HuH-7.5 (cell line): ENCODE data around the gene MTMR10.

Source experiments
- DNase-seq: peaks from one replicate; pipeline ENCODE4 v3.0.0; 2011; ENCODE audit warnings: low spot score

MTMR10 gene, protein sequence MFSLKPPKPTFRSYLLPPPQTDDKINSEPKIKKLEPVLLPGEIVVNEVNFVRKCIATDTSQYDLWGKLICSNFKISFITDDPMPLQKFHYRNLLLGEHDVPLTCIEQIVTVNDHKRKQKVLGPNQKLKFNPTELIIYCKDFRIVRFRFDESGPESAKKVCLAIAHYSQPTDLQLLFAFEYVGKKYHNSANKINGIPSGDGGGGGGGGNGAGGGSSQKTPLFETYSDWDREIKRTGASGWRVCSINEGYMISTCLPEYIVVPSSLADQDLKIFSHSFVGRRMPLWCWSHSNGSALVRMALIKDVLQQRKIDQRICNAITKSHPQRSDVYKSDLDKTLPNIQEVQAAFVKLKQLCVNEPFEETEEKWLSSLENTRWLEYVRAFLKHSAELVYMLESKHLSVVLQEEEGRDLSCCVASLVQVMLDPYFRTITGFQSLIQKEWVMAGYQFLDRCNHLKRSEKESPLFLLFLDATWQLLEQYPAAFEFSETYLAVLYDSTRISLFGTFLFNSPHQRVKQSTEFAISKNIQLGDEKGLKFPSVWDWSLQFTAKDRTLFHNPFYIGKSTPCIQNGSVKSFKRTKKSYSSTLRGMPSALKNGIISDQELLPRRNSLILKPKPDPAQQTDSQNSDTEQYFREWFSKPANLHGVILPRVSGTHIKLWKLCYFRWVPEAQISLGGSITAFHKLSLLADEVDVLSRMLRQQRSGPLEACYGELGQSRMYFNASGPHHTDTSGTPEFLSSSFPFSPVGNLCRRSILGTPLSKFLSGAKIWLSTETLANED

DNA sequence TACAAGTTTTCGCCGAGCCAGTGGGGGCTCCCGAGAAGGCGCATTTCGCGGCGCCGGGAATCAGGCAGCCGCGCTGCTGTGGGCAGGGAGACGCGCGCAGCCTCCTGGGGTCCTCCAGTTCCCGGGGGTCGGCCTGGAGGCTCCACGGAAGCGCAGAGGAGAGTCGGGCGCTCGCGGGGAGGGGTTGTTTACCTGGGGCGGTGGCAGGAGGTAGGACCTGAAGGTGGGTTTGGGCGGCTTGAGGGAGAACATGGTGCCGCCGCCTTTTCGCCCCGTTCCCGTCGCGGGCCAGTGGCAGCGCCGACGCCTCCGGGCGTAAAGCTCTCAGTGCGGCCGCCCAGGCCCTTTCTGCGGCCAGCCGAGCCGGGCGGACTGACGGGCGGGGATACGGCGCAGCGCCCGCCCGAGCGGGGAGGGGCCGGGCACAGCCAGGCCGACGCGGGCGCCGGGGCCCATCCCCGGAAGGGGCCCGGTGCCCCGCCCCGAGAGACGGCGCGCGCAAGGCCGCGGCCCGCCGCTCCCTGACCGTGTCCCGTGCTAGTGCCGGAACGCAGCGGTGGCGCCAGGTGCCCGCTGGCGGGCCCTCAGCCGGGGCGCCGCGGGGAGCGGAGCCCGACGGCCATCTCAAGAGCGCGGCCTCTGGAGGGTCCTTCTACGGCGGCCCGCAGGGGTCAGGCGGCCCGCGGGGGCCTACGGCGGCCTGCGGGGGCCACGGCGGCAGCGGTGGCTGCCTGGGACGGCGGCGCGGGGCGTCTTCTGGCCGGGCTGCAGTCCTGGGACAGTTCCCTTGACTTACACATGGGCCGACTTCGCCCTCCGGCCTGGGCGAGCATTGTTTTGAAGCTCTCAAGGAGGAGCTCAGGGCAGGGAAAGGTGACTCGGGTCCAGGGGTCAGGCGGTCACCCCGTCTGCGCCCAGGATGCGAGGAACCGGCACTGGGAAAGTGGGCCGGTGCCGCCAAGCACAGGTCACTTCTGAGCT lies at the start of gene MTMR10:
Gene MTMR10, minus strand, starts transcription at position 374 of the 981 bp plus-strand sequence. Its CDS starts 122 bp downstream, at position 252.
- peak; percentile 71 for DNase-seq

DNA sequence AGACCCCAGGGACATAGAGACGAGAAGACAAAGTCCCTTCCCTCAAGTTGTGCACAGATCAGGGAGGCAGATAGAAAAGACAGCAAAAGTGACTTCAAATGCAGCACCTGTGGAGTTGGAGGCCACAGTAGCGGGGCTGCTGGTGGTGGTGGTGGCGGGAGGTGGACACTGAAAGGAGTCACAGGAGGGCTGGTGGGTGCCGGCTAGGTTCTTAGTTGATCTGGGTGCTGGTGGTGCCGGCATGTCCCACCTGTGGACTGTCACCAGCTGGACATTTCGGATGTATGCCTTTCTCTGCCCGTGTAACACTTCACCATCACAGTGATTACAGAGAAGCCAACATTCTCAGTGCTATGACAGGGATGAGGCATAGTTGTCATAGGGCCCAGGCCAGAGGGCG lies 49.2 kb upstream of the MTMR10 start:
- DNase-seq: no peak

DNA sequence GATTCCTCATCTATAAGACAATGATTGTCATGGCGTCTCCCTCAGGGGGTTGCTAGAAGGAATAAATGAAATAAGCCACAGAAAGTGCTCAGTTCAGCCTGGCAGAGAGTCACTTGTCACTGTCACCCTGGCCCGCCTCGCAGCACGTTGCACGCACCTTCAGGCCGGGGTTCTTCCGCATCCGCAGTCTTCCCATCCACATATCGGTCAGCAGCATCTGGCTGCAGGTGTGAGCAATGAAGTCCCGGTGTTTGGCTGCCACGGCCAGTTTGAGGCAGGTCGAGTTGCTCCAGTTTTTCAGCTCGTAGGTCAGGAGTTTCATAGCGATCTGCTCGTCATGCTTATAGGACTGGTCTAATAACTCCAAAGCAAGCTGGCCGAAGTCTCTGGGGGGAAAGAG lies 48.5 kb upstream of the MTMR10 start:
- no peak for DNase-seq

DNA sequence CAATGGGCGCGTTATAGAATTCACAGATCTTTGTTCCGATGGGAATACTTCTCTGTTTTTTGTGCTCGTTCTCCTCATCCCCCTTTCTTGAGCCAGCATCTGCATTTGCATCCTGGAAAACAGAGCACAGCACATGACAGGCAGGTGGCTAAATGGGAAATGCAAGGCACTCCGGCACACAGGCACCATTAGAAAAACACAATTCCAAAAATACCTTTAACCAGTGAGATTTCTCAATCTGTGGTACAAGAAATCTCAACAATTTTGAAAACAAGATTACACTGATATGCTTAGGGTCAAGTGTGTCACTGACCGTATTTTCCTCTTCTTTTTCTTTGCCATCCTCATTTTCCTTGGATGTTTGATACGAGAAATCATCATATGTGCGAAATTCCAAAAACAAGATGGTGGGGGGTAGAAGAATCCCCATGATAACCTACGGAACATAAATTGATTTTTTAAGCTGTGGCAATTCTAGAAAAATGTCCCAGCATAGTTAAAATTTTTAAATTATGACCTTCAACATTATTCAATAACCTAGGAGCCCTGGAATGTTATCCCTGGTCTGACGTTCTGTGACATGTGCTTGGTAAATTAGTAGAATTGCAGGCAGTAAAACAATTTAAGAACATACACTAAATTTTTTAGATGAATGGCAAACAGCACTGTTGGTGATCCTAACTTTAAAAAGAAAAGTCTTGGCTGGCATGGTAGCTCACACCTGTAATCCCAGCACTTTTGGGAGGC lies 46.5 kb upstream of the MTMR10 start:
- DNase-seq: no peak

DNA sequence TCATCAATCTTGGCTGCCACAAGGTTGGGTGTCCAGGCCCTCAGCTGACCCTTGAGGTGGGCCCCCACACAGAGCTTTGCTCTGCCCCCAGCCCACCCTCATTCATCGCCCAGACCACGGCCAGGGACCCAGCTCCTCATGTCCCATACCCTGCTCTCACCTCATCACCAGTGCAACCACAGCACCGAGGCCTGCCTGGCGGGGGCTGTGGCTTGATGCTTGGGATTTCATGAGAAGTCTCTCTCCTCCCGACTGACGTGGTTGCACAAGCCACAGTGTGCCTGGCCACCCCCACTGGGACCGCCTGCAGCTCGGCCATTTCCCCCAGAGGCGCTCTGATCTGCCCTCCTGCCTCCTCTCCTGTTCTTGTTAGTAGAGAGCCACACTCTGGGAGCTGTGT lies 45.4 kb upstream of the MTMR10 start:
- no peak for DNase-seq

DNA sequence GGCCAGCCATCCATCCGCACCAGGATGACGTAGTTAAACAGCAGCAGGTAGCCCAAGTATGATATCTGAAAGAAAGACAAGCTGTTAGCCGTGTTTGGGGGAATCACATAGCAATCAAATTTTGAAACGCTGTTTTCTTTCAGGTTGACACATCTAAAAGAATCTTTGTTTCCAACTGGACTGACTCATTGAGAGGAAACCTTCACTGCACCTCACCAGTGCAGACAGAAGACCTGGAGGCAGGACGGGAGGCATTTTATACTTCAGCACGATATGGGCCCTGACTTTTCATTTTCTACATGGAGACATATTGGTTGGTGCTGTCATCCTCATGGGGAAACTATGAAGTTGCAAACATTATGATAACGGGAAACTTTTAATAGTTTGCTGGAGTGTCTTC lies 44.2 kb upstream of the MTMR10 start:
- DNase-seq: no peak

DNA sequence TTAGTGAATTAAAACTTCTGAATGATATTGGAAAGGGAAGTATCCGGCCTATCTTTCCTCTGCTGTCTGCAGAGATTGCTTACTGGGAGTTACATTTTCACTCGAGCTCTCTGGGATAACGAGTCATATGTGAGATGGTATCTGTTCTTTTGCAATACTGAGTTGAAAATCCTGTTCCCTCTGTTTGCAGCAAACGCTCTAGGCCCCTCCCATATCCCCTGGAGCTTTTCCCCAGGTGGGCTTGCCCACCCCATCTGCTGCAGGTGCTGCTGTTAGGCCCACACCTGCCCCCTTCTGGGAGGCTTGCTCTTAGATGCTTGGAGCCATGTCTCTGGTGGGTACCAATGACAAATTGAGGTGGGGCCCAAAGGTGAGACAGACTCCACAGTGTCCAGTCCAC lies 42.7 kb upstream of the MTMR10 start:
- DNase-seq: no peak

DNA sequence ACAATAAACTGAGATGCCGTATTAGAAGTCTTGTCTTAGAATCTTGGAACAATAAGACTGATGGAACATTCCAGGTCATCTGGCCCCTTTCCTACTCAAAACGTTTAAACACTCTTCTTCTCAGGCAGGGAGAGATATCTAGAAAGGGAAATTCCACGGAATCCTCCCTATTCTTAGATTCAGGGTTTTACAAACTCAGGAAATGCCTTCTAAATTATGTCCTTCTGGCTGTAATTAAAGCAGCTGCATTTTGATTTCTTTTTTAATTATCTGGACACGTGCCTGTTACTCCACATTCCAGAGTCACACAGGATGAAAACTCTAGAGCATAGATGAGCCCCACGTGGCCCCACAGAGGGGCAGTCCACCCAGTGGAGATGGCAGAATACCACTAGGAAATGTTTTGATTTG lies 41.5 kb upstream of the MTMR10 start:
- no peak for DNase-seq

DNA sequence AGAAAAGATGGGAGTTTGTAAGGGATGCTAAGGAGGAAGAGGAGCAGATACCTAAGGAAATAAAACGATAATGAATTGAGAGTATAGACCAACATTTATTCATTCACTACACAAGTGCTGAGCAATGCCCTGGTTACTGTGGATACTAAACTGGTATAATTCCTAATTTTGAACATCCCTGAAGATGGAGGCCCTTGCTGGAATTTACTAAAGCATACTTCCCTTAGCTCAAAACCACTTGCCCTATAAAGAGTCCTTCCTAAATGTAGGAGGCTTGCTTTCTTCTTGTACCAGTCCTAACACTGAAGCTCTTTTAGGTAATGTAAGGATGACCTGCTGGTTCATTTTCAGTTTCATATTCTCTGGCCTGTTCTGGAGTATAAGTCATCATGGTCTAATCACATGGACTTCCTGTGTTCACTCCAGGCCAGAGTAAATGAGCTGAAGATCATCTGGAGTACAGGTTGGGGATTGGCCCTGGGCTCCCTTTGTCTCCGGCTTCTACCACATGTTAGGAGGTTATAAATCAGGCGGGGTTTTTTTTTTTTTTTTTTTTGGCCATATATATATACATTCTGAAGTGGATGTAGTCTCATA lies 40.1 kb upstream of the MTMR10 start:
- DNase-seq: no peak

DNA sequence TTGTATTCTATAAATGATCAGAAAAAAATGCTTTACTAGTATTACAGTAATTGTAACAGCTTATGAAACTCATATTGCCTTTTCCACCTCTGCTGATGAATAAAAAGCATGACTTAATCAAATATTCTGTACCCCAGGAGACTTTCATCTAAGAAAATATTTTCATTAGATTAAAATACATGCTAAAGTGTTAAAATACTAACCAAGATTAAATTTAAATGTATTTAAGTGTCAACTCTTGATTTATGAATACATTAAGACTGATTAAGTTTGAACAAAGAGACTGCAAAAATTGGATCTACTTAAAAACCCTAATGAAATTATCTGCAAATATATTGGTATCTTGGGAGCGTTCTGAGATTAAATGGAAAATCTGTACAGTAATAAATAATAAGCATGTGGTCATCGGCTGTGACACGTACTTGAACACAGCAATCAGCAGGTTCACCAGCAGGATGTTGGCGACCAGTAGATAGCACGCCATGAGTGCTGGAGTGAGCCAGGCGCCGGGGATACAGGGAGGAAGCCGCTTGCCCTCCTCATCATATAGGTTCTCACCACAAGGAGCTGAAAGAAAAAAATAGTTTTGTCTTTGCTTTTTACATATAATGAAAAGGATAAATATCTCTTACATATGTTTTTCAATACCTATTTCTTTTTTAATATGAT lies 36.6 kb upstream of the MTMR10 start:
- DNase-seq: no peak

DNA sequence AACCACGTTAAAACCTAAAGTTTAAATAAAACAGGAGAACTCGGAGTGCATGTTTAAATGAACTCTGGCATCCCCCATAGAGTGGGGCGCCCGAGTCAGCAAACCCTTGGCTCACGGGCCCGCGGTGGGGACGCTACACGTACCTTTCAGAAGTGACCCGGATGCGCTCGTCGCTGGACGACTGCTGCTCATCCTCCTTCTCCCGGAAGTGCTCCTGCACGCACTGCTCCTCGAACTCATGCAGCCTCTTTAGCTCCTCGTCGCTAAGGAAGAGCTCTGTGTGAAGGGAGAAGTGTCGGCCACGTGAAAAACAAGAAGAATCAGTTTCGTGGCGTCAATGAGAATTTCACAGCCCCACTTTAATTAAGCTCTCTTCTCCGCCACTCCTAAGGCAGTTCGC lies 34.6 kb upstream of the MTMR10 start:
- no peak for DNase-seq

DNA sequence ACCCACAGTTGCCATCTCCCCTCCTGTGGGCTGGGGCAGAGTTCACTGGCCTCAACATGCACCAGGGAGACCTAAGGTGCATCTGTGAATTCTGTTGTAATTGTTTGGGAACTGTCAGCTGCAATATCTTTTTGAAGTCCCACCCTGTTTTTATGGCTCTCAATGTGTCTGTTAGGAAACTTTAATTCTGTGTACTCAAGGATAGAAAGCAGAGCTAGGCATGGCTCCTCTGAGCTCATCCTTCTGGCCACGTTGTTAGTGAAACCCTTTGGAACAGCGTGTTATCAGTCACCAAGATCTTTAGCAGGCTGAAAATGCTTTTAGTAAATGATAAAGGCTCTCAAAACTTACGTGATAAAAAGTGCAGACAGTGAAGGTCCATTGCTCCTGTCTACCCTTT lies 33.6 kb upstream of the MTMR10 start:
- DNase-seq: no peak

DNA sequence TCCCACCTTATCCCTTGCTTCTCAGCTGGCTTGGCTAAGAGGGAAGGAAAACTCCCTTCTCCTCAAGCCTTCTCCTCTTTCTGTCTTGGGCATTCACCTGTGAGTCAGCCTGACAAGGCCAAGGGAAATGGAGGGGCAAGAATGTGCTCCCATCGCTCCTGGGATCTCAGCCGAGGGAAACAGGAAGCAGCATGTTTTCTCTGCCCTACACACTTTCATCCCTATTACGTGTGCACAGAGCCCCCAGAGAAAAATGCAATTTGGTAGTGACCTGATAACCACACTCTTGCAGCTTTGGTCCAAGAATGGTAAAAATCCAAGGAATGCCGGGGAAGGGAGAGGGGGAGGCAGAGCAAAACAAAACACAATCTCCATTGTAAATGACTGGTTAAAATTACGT lies 32.9 kb upstream of the MTMR10 start:
- DNase-seq: peak; percentile 22

DNA sequence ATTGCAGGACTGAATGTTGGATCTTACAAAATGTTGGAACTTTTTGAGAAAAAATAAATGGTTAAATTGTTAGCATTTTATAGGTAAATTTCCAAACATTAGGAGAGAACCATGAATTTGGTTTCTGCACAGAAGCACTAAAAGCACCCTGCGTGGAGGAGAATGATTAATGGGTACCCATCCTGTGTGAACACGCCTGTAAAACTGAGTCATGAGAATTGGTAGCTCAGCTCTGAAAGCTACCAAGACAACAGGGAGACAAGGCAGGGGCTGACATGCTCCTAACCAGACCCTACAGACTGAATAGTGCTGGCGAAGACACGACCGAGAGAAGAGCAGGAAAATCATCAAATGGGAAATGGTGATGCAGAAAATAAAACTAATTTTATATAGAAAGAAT lies 32.4 kb upstream of the MTMR10 start:
- DNase-seq: no peak

DNA sequence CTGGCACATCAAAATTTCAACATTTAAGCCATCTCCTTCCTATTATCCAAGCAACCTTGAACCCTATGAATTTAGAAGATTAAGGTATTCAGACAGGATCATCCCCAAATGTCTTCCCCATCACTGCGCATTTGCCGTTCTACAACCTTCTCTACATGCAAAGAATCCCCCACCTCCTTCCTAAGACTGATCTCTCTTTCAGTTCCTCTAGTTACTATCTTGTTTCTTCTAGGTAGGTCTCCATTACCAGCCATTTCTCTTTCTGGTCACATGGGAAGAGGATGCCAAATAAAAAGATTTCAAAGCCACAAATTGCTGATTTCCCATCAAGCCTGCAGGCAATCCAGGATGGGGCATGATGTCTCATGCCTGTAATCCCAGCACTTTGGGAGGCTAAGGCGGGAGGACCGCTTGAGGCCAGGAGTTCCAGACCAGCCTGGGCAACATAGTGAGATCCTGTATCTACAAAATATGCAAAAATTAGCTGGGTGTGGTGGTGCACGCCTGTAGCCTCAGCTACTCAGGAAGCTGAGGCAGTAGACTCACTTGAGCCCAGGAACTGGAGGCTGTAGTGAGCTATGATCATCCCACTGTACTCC lies 29.7 kb upstream of the MTMR10 start:
- no peak for DNase-seq

DNA sequence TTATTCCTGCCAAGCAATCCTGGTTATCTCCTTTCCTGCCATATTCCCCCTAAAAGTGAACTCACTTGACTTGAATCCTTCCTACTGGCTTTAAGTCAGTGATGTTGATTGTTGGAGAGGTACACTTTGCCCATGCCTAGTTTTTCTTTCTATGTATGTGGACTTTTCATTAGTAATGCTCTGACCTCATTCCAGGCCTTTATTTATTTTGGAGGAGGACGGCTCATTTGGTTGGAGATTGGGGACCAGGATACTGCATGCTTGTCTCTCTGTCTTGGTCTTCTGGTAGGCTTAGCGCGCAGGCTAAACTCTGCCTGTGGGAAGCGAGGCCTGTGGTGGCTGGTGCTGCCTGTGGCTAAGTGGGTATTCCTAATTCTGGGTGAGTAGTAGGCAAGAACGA lies 29.1 kb upstream of the MTMR10 start:
- DNase-seq: no peak

DNA sequence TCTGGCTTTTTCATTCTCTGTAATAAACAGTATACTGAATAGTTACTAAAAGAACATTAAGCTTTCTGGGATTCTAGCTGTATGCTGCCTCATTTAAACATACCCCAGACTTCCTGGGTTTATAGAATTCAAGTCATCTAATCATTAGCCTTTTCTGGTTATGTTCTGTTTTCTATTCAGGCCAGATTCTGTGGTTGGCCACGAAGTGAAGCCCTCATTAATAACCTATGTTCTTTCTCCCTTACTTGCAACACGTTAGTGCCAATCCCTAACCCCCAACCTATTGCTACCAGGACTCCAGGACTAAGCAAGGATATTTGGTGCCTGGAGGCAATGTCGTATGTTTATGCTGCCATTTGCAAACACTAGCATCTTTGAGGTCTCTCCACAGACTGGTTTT lies 28.6 kb upstream of the MTMR10 start:
- DNase-seq: no peak

DNA sequence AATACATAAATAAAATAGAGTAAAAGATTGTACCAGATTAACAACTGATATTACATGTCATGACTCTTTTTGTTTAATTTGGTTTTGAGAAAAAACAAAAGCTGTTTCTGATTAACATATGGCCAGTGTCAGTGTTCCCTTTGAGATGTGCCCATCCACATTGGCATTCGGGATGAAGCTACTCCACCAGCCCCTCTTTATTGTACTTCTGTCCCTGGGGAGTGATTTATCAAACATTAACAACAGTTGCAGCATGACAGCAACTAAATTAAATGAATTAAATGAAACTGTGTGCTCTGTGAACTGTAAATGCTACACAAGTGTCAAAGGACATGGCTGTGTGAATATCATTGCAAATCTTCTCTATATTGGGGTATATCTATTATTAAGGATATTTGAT lies 25.9 kb upstream of the MTMR10 start:
- no peak for DNase-seq

DNA sequence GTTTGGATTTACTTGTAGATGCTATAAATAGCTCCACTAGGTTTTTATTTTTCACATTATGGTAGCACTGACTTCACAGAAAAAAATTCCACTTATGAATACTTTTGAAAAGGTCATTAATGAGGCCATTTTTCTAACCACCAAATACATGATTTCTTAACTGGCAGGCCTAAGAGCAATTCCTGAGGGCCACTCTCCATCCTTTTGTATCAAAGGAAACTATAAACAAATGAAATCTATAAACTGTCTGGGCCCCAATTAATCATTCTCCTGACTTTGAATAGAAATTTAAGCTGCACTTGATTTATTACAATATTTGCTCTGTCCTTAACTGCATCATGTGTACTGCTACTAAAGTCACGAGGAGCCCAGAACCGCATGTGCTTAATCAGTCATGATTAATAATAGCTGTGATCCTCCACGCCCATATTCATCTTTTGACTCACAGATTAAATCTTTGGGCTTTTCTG lies 25.1 kb upstream of the MTMR10 start:
- DNase-seq: no peak

DNA sequence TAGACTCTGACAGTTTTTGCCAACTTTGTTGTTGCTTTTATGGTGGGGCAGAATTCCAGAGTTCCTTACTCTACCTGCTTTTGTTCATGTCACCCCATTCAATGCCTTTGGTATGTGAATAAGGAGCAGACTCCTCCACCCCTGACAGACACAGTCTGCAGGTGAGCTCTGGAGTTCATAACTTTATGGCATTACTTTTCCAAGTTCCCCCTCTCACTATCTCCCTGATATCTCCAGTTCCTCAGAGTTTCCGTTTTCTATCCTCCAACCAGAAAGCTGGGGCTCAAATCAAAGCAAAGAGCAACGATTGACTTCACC lies 23.1 kb upstream of the MTMR10 start:
- no peak for DNase-seq
